ENCODE results near the gene ZCWPW1.
"Not testable (repeated sequence)": the region's sequence is repeated elsewhere in the genome, so short reads cannot be mapped to it uniquely, and the experiment has no call there.

ZCWPW1 gene

DNA sequence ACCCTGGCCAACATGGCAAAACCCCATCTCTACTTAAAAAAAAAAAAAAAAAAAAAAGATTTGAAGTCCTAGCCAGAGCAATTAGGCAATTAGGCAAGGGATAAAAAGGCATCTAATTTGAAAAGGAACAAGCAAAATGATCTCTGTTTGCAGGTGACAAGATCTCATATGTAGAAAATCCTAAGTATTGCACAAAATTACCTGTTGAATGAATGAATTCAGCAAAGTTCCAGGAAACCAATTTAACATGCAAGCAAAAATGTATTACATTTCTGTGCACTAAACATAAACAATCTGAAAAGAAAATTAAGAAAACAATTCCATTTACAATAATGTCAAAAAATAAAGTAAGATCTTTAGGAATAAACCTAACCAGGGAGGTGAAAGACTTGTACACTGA is 65.4 kb downstream of the ZCWPW1 start:
- Histone ChIP-seq H3K9me3 (ENCODE audit: control insufficient read depth in 2 of 2, low read length in 2 of 2) (no peaks in the 10 kb centered on the region), H3K9ac (ENCODE audit: low read length in 2 of 2) (no peak overlapping the region), H3K4me3 (ENCODE audit: low read length in 2 of 2) (no peak overlapping the region), H3K4me1 (ENCODE audit: control insufficient read depth, insufficient read depth, low read length) (no peaks in the 10 kb centered on the region), H3K27me3 (ENCODE audit: control insufficient read depth in 1 of 2, insufficient read depth in 2 of 2, low read length in 2 of 2) (no peaks in the 10 kb centered on the region), H3K27ac (ENCODE audit: low read length) (no peak overlapping the region), H3K36me3 (ENCODE audit: control insufficient read depth in 2 of 2, insufficient read depth in 2 of 2, low read length in 2 of 2) (peaks cover 33 to 52% of the 10 kb centered on the region in 2 donors)

DNA sequence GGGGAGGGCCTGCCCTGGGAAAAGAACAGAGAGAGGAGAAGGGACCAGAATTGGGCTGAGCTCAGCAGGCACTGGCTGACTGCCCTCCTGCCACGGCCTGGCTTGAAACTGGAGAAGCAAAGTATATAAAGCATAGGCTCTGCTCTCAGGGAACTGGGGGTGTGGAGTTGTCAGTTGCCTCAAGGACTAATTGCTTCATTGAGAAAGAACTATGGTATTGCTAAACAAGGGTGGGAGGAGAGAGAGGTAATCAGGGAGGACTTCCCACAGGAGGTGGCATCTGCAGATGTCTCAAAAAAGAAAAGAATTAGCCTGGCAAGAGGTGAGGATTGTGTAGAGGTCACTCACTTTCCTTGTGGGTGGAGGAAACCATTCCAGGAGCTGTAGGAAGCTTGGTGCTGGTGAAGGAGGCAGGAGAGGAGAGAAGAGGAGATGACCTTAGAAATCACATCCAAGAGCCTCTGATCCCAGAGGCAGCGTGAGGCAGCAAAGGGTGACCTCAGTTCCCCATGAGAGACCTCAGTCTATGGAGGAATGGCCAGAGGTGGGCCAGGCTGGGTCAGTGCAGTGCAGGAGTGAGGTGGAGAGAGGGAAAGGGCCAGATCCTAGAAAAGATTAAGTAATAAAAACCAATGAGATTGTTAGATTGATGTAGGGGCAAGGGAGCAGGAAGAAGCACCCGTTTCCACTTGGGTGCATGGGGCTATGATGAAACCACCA is 68.2 kb downstream of the ZCWPW1 start:
- no peak overlapping the region for H3K27ac ChIP-seq (ENCODE audit: low read length)
- H3K4me1 ChIP-seq (ENCODE audit: control insufficient read depth, insufficient read depth, low read length), result no peaks in the 10 kb centered on the region
- no peak overlapping the region for H3K9ac ChIP-seq (ENCODE audit: low read length in 2 of 2)
- H3K9me3 ChIP-seq (ENCODE audit: control insufficient read depth in 2 of 2, low read length in 2 of 2), result no peaks in the 10 kb centered on the region
- H3K27me3 ChIP-seq (ENCODE audit: control insufficient read depth in 1 of 2, insufficient read depth in 2 of 2, low read length in 2 of 2), result no peaks in the 10 kb centered on the region
- no peak overlapping the region for H3K4me3 ChIP-seq (ENCODE audit: low read length in 2 of 2)
- H3K36me3 ChIP-seq (ENCODE audit: control insufficient read depth in 2 of 2, insufficient read depth in 2 of 2, low read length in 2 of 2), result peaks cover 45 to 63% of the 10 kb centered on the region in 2 donors

DNA sequence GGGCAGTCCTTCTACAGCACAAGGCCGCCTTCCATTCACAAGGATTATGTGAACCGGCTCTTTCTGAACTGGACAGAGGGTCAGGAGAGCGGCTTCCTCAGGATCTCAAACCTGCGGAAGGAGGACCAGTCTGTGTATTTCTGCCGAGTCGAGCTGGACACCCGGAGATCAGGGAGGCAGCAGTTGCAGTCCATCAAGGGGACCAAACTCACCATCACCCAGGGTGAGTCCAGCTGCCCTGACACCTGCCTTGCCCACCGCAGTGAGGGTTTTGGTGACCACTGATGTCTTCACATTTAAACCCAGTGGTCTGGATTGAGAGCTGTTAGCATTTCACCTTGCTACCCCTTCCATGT is 69.7 kb downstream of the ZCWPW1 start:
- no peaks in the 10 kb centered on the region for H3K27me3 ChIP-seq (ENCODE audit: control insufficient read depth in 1 of 2, insufficient read depth in 2 of 2, low read length in 2 of 2)
- no peak overlapping the region for H3K27ac ChIP-seq (ENCODE audit: low read length)
- peaks cover 58 to 67% of the 10 kb centered on the region in 2 donors for H3K36me3 ChIP-seq (ENCODE audit: control insufficient read depth in 2 of 2, insufficient read depth in 2 of 2, low read length in 2 of 2)
- H3K9ac ChIP-seq (ENCODE audit: low read length in 2 of 2), result no peak overlapping the region
- no peaks in the 10 kb centered on the region for H3K4me1 ChIP-seq (ENCODE audit: control insufficient read depth, insufficient read depth, low read length)
- H3K9me3 ChIP-seq (ENCODE audit: control insufficient read depth in 2 of 2, low read length in 2 of 2), result no peaks in the 10 kb centered on the region
- no peak overlapping the region for H3K4me3 ChIP-seq (ENCODE audit: low read length in 2 of 2)

DNA sequence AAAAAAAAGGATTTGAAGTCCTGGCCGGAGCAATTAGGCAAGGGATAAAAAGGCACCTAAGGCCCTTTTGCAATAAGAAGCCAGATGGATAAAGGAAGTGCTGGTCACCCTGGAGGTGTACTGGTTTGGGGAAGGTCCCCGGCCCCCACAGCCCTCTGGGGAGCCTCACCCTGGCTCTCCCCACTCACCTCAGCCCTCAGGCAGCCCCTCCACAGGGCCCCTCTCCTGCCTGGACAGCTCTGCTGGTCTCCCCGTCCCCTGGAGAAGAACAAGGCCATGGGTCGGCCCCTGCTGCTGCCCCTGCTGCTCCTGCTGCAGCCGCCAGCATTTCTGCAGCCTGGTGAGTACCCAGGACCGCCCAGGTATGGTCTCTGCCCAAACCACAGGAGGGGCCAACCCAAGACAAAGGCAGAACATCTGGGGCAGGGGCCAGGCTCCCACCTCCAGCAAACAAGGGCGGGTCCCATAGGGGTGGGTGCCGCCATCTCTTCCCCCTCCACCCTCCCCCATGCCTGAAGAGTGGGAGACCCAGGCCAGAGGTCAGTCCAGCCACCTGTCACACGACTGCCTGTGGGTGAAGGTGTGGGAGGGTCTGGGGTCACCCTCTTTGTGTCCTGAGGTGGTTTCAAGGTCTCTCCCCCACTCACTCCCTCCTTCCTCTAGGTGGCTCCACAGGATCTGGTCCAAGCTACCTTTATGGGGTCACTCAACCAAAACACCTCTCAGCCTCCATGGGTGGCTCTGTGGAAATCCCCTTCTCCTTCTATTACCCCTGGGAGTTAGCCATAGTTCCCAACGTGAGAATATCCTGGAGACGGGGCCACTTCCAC is 70.3 kb downstream of the ZCWPW1 start, which contains the start of gene PILRB:
PILRB (plus strand) TSS at position 91 of the 830 bp plus-strand sequence; CDS start at position 277, 186 bp downstream.
- Histone ChIP-seq H3K27me3 (ENCODE audit: control insufficient read depth in 1 of 2, insufficient read depth in 2 of 2, low read length in 2 of 2) (no peaks in the 10 kb centered on the region), H3K36me3 (ENCODE audit: control insufficient read depth in 2 of 2, insufficient read depth in 2 of 2, low read length in 2 of 2) (peaks cover 62 to 71% of the 10 kb centered on the region in 2 donors), H3K9ac (ENCODE audit: low read length in 2 of 2) (no peak within 1 kb of the TSS), H3K4me1 (ENCODE audit: control insufficient read depth, insufficient read depth, low read length) (no peaks in the 10 kb centered on the region), H3K9me3 (ENCODE audit: control insufficient read depth in 2 of 2, low read length in 2 of 2) (no peaks in the 10 kb centered on the region), H3K4me3 (ENCODE audit: low read length in 2 of 2) (no peak within 1 kb of the TSS), H3K27ac (ENCODE audit: low read length) (no peak within 1 kb of the TSS)

DNA sequence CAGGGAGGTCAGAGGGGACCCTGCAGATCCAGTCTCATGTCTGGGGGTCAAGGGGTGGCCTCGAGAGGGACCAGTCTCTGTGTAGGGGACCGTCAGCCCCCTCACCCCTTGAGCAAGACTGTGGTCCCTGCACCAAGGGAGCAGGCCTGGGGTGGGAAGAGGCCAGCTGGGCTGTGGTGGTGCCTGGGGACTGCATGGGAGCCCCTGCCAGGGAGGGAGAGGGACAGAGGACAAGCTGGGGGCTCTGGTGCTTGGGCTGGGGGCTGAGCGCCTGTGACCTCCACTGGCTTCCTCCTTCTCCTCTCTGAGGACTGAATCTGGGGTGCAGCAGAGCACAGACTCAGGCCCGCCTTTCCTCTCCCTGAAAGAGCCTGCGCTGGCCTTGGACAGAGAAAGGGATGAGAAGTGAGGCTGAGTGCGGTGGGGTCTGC is 71.4 kb downstream of the ZCWPW1 start:
- no peaks in the 10 kb centered on the region for H3K27me3 ChIP-seq (ENCODE audit: control insufficient read depth in 1 of 2, insufficient read depth in 2 of 2, low read length in 2 of 2)
- H3K4me1 ChIP-seq (ENCODE audit: control insufficient read depth, insufficient read depth, low read length), result no peaks in the 10 kb centered on the region
- H3K36me3 ChIP-seq (ENCODE audit: control insufficient read depth in 2 of 2, insufficient read depth in 2 of 2, low read length in 2 of 2), result peaks cover 60 to 67% of the 10 kb centered on the region in 2 donors
- H3K9ac ChIP-seq (ENCODE audit: low read length in 2 of 2), result no peak overlapping the region
- no peaks in the 10 kb centered on the region for H3K9me3 ChIP-seq (ENCODE audit: control insufficient read depth in 2 of 2, low read length in 2 of 2)
- no peak overlapping the region for H3K27ac ChIP-seq (ENCODE audit: low read length)
- no peak overlapping the region for H3K4me3 ChIP-seq (ENCODE audit: low read length in 2 of 2)

DNA sequence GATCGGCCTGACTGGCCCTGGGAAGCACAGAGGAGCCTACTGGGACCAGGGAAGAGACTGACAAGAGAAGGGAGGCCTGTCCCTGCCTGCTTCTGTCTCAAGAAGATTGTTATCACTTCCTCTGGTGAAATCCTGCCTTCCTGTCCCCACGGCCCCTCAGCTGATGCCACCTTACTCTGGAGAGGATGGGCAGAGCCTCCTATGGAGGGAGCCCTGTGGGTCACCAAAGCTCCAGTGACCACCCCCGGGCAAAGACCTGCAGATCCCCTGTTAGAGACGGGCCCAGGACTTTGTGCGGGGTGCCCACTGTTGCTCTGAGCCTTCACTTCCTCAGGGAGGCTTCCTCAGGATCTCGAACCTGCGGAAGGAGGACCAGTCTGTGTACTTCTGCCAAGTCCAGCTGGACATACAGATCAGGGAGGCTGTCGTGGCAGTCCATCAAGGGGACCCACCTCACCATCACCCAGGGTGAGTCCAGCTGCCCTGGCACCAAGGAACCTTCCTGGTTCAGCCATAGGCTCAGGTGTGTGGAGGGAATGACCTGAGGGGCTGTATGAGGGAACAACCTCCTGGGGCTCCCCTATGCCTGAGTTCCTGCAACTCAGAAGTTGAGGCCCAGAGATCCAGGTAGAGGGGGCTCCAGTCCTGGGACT is 72.0 kb downstream of the ZCWPW1 start:
- no peaks in the 10 kb centered on the region for H3K4me1 ChIP-seq (ENCODE audit: control insufficient read depth, insufficient read depth, low read length)
- no peaks in the 10 kb centered on the region for H3K27me3 ChIP-seq (ENCODE audit: control insufficient read depth in 1 of 2, insufficient read depth in 2 of 2, low read length in 2 of 2)
- no peak overlapping the region for H3K9ac ChIP-seq (ENCODE audit: low read length in 2 of 2)
- no peaks in the 10 kb centered on the region for H3K9me3 ChIP-seq (ENCODE audit: control insufficient read depth in 2 of 2, low read length in 2 of 2)
- H3K27ac ChIP-seq (ENCODE audit: low read length), result no peak overlapping the region
- peaks cover 58 to 65% of the 10 kb centered on the region in 2 donors for H3K36me3 ChIP-seq (ENCODE audit: control insufficient read depth in 2 of 2, insufficient read depth in 2 of 2, low read length in 2 of 2)
- no peak overlapping the region for H3K4me3 ChIP-seq (ENCODE audit: low read length in 2 of 2)

DNA sequence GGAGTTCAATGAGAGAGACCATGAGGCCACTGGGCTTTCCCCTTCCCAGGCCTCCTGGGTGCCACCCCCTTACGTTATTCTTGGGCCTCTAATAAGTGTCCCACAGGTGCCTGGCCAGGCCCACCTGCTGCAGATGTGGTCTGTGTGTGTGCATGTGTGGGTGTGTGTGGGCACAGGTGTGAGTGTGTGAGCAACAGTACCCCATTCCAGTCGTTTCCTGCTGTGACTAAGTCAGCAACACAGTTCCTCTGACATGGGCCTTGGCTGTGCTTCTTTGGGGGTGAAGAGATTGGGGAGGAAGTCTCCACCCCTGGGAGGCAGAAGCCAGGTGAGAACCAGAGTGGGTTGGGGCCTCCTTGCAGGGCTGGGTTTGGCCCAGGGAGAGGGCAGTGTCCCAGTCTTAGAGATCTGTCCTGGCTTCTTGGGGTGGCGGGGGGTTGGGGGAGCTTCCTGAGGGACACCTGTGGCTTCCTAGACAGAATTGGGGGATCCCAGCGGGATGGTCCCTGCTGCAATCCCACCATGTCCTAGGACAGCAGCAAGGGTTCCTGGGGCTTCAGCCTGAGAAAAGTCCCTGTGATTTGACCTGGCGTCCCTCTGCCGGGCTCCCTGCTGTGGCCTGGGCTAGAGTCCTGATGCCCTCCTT is 74.7 kb downstream of the ZCWPW1 start:
- no peaks in the 10 kb centered on the region for H3K27me3 ChIP-seq (ENCODE audit: control insufficient read depth in 1 of 2, insufficient read depth in 2 of 2, low read length in 2 of 2)
- H3K27ac ChIP-seq (ENCODE audit: low read length), result no peak overlapping the region
- no peaks in the 10 kb centered on the region for H3K9me3 ChIP-seq (ENCODE audit: control insufficient read depth in 2 of 2, low read length in 2 of 2)
- H3K4me3 ChIP-seq (ENCODE audit: low read length in 2 of 2), result no peak overlapping the region
- no peak overlapping the region for H3K9ac ChIP-seq (ENCODE audit: low read length in 2 of 2)
- H3K4me1 ChIP-seq (ENCODE audit: control insufficient read depth, insufficient read depth, low read length), result no peaks in the 10 kb centered on the region
- H3K36me3 ChIP-seq (ENCODE audit: control insufficient read depth in 2 of 2, insufficient read depth in 2 of 2, low read length in 2 of 2), result peaks cover 55 to 64% of the 10 kb centered on the region in 2 donors

DNA sequence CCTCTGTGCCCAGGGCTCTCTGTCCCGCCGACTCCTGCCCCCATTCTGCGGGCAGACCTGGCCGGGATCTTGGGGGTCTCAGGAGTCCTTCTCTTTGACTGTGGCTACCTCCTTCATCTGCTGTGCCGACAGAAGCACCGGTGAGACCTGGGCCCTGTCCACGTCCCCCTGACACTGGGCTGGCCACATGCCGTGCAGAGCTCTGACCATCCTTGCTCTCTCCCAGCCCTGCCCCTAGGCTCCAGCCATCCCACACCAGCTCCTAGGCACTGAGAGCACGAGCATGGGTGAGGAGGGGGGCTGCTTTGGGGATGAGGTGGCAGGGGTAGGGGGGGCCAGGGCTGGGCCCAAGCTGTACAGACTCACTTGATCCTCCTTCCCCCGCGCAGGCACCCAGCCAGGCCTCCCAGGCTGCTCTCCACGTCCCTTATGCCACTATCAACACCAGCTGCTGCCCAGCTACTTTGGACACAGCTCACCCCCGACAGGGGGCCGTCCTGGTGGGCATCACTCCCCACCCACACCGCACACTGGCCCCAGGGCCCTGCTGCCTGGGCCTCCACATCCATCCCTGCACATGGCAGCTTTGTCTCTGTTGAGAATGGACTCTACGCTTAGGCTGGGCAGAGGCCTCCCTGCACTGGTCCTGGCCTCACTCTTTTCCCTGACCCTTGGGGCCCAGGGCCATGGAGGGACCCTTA is 75.4 kb downstream of the ZCWPW1 start:
- H3K4me3 ChIP-seq (ENCODE audit: low read length in 2 of 2), result no peak overlapping the region
- no peaks in the 10 kb centered on the region for H3K9me3 ChIP-seq (ENCODE audit: control insufficient read depth in 2 of 2, low read length in 2 of 2)
- no peaks in the 10 kb centered on the region for H3K27me3 ChIP-seq (ENCODE audit: control insufficient read depth in 1 of 2, insufficient read depth in 2 of 2, low read length in 2 of 2)
- H3K27ac ChIP-seq (ENCODE audit: low read length), result no peak overlapping the region
- H3K36me3 ChIP-seq (ENCODE audit: control insufficient read depth in 2 of 2, insufficient read depth in 2 of 2, low read length in 2 of 2), result peaks cover 50 to 64% of the 10 kb centered on the region in 2 donors
- no peak overlapping the region for H3K9ac ChIP-seq (ENCODE audit: low read length in 2 of 2)
- no peaks in the 10 kb centered on the region for H3K4me1 ChIP-seq (ENCODE audit: control insufficient read depth, insufficient read depth, low read length)

DNA sequence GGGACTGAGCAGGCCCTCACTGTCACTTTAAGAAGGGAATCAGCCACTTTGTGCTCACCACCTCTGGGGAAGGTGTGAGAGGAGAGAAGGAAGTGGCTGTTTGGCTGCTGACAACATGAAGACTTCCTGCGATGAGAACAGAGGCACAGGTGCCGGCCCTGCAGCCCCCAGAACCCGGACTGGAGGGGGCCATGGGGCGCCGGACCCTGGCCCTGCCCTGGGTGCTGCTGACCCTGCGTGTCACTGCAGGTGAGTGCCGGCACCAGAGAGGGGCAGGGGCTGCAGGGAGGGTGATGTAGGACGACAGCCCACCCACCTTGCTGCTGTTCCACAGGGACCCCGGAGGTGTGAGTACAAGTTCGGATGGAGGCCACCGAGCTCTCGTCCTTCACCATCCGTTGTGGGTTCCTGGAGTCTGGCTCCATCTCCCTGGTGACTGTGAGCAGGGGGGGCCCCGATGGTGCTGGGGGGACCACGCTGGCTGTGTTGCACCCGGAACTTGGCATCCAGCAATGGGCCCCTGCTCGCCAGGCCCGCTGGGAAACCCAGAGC is 76.2 kb downstream of the ZCWPW1 start:
- H3K36me3 ChIP-seq (ENCODE audit: control insufficient read depth in 2 of 2, insufficient read depth in 2 of 2, low read length in 2 of 2), result peaks cover 56 to 66% of the 10 kb centered on the region in 2 donors
- not testable (repeated sequence) for H3K9me3 ChIP-seq (ENCODE audit: control insufficient read depth in 2 of 2, low read length in 2 of 2); H3K27ac ChIP-seq (ENCODE audit: low read length); H3K27me3 ChIP-seq (ENCODE audit: control insufficient read depth in 1 of 2, insufficient read depth in 2 of 2, low read length in 2 of 2); H3K4me3 ChIP-seq (ENCODE audit: low read length in 2 of 2); H3K4me1 ChIP-seq (ENCODE audit: control insufficient read depth, insufficient read depth, low read length); H3K9ac ChIP-seq (ENCODE audit: low read length in 2 of 2)

DNA sequence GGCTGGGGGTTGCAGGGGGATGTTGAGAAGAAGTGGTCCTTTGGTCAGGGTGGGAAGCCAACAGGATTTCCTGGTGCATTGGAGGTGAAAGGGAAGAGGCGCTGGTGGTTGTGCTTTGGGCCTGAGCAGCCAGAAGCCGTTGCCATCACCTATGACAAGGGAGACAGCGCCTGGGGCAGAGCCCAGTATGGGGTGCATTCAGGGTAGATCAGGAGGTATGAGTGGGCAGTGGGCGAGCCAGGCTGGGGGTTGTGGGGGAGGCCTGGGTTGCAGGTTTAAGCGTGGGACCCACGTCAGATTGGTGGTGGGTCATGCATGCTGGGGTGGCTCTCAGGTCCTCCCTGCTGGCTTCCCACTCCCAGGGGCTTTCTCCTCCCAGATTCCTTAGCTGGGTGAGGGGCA is 76.8 kb downstream of the ZCWPW1 start:
- H3K4me3 ChIP-seq (ENCODE audit: low read length in 2 of 2), result no peak overlapping the region
- no peak overlapping the region for H3K27ac ChIP-seq (ENCODE audit: low read length)
- H3K36me3 ChIP-seq (ENCODE audit: control insufficient read depth in 2 of 2, insufficient read depth in 2 of 2, low read length in 2 of 2), result peaks cover 59 to 65% of the 10 kb centered on the region in 2 donors
- no peaks in the 10 kb centered on the region for H3K27me3 ChIP-seq (ENCODE audit: control insufficient read depth in 1 of 2, insufficient read depth in 2 of 2, low read length in 2 of 2)
- no peaks in the 10 kb centered on the region for H3K4me1 ChIP-seq (ENCODE audit: control insufficient read depth, insufficient read depth, low read length)
- no peak overlapping the region for H3K9ac ChIP-seq (ENCODE audit: low read length in 2 of 2)
- H3K9me3 ChIP-seq (ENCODE audit: control insufficient read depth in 2 of 2, low read length in 2 of 2), result no peaks in the 10 kb centered on the region

Data from stomach smooth muscle (tissue), 2 donors.